Measurements from ENCODE around the gene AIF1L. TPM values are rescaled to one million over a fixed set of nuclear protein-coding genes. Genes with fewer than 3 reads are reported as not detected.

AIF1L gene
- total RNA-seq, 1 donor from 2014 or later, result 23.7 TPM

GRCh38 chr9:131165523-131165922 is 69.2 kb downstream of the AIF1L start:
- H2AFZ ChIP-seq (ENCODE audit: low read depth, low read length), result no peak overlapping the region
- DNase-seq (ENCODE audit: low read depth), result no peak
- FAIRE-seq, result peak; percentile 45
- H3K27me3 ChIP-seq (ENCODE audit: insufficient read depth, low read length), result no peaks in the 10 kb centered on the region
- no peak overlapping the region for H3K4me3 Mint-ChIP-seq (ENCODE audit: unreplicated experiment)
- peaks cover 24% of the 10 kb centered on the region for H4K20me1 ChIP-seq (ENCODE audit: insufficient read depth, low read length)
- H3K79me2 ChIP-seq (ENCODE audit: insufficient read depth, low read length), result peaks cover 17% of the 10 kb centered on the region
- H3K9ac ChIP-seq (ENCODE audit: low read length), result no peak overlapping the region
- no peaks in the 10 kb centered on the region for H3K9me3 Mint-ChIP-seq (ENCODE audit: unreplicated experiment)
- H3K27me3 Mint-ChIP-seq (ENCODE audit: low read depth, unreplicated experiment), result no peaks in the 10 kb centered on the region
- no peak overlapping the region for H3K4me2 ChIP-seq (ENCODE audit: low read length)
- H3K4me3 ChIP-seq (ENCODE audit: insufficient read depth, low read depth, low read length), result no peak overlapping the region
- no peak overlapping the region for H3K27ac ChIP-seq (ENCODE audit: low read depth, low read length)
- no peak for TF ChIP-seq CTCF (IDR thresholded peaks at IDR 0.05; ENCODE audit: insufficient read depth, low read depth, low read length)
- TF ChIP-seq EZH2 (IDR thresholded peaks at IDR 0.05; ENCODE audit: insufficient read depth, low read length), result no peak
- H3K9me3 ChIP-seq (ENCODE audit: insufficient read depth, low read depth, low read length), result no peaks in the 10 kb centered on the region
- peaks cover 41% of the 10 kb centered on the region for H3K36me3 ChIP-seq (ENCODE audit: insufficient read depth, low read length)
- peaks cover 10% of the 10 kb centered on the region for H3K4me1 Mint-ChIP-seq (ENCODE audit: low read depth, unreplicated experiment)
- H3K27ac Mint-ChIP-seq (ENCODE audit: unreplicated experiment), result no peak overlapping the region
- H3K4me1 ChIP-seq (ENCODE audit: insufficient read depth, low read length), result no peaks in the 10 kb centered on the region
- peaks cover 4% of the 10 kb centered on the region for H3K36me3 Mint-ChIP-seq (ENCODE audit: low read depth, unreplicated experiment)

GRCh38 chr9:131167146-131167692 is 70.9 kb downstream of the AIF1L start:
- peaks cover 21% of the 10 kb centered on the region for H4K20me1 ChIP-seq (ENCODE audit: insufficient read depth, low read length)
- no peak overlapping the region for H3K27ac ChIP-seq (ENCODE audit: low read depth, low read length)
- FAIRE-seq, result no peak
- H3K9ac ChIP-seq (ENCODE audit: low read length), result no peak overlapping the region
- no peaks in the 10 kb centered on the region for H3K27me3 Mint-ChIP-seq (ENCODE audit: low read depth, unreplicated experiment)
- no peak overlapping the region for H2AFZ ChIP-seq (ENCODE audit: low read depth, low read length)
- no peak overlapping the region for H3K27ac Mint-ChIP-seq (ENCODE audit: unreplicated experiment)
- H3K9me3 ChIP-seq (ENCODE audit: insufficient read depth, low read depth, low read length), result no peaks in the 10 kb centered on the region
- H3K36me3 Mint-ChIP-seq (ENCODE audit: low read depth, unreplicated experiment), result peaks cover 11% of the 10 kb centered on the region
- no peaks in the 10 kb centered on the region for H3K4me1 ChIP-seq (ENCODE audit: insufficient read depth, low read length)
- H3K4me2 ChIP-seq (ENCODE audit: low read length), result no peak overlapping the region
- TF ChIP-seq EZH2 (IDR thresholded peaks at IDR 0.05; ENCODE audit: insufficient read depth, low read length) (no peak), CTCF (IDR thresholded peaks at IDR 0.05; ENCODE audit: insufficient read depth, low read depth, low read length) (no peak)
- no peak overlapping the region for H3K4me3 Mint-ChIP-seq (ENCODE audit: unreplicated experiment)
- no peak overlapping the region for H3K4me3 ChIP-seq (ENCODE audit: insufficient read depth, low read depth, low read length)
- H3K36me3 ChIP-seq (ENCODE audit: insufficient read depth, low read length), result peaks cover 27% of the 10 kb centered on the region
- H3K79me2 ChIP-seq (ENCODE audit: insufficient read depth, low read length), result peaks cover 20% of the 10 kb centered on the region
- no peaks in the 10 kb centered on the region for H3K27me3 ChIP-seq (ENCODE audit: insufficient read depth, low read length)
- H3K4me1 Mint-ChIP-seq (ENCODE audit: low read depth, unreplicated experiment), result peaks cover 6% of the 10 kb centered on the region
- DNase-seq (ENCODE audit: low read depth), result no peak
- H3K9me3 Mint-ChIP-seq (ENCODE audit: unreplicated experiment), result no peaks in the 10 kb centered on the region

GRCh38 chr9:131167936-131168335 is 71.6 kb downstream of the AIF1L start:
- H3K79me2 ChIP-seq (ENCODE audit: insufficient read depth, low read length), result peaks cover 20% of the 10 kb centered on the region

More at GRCh38 chr9:131167936-131168335, 71.6 kb downstream of the AIF1L start:
- H2AFZ ChIP-seq (ENCODE audit: low read depth, low read length), result no peak overlapping the region
- Mint-ChIP-seq H3K9me3 (ENCODE audit: unreplicated experiment) (no peaks in the 10 kb centered on the region), H3K36me3 (ENCODE audit: low read depth, unreplicated experiment) (peaks cover 12% of the 10 kb centered on the region), H3K27me3 (ENCODE audit: low read depth, unreplicated experiment) (no peaks in the 10 kb centered on the region), H3K27ac (ENCODE audit: unreplicated experiment) (no peak overlapping the region), H3K4me3 (ENCODE audit: unreplicated experiment) (peak overlapping the region; percentile 14), H3K4me1 (ENCODE audit: low read depth, unreplicated experiment) (no peaks in the 10 kb centered on the region)
- H3K27ac ChIP-seq (ENCODE audit: low read depth, low read length), result no peak overlapping the region
- no peaks in the 10 kb centered on the region for H3K9me3 ChIP-seq (ENCODE audit: insufficient read depth, low read depth, low read length)
- peaks cover 21% of the 10 kb centered on the region for H4K20me1 ChIP-seq (ENCODE audit: insufficient read depth, low read length)
- no peaks in the 10 kb centered on the region for H3K4me1 ChIP-seq (ENCODE audit: insufficient read depth, low read length)
- no peak for DNase-seq (ENCODE audit: low read depth)
- no peaks in the 10 kb centered on the region for H3K27me3 ChIP-seq (ENCODE audit: insufficient read depth, low read length)
- no peak for TF ChIP-seq CTCF (IDR thresholded peaks at IDR 0.05; ENCODE audit: insufficient read depth, low read depth, low read length)
- TF ChIP-seq EZH2 (IDR thresholded peaks at IDR 0.05; ENCODE audit: insufficient read depth, low read length), result no peak
- no peak for FAIRE-seq
- no peak overlapping the region for H3K4me2 ChIP-seq (ENCODE audit: low read length)
- H3K4me3 ChIP-seq (ENCODE audit: insufficient read depth, low read depth, low read length), result no peak overlapping the region
- no peak overlapping the region for H3K9ac ChIP-seq (ENCODE audit: low read length)
- peaks cover 25% of the 10 kb centered on the region for H3K36me3 ChIP-seq (ENCODE audit: insufficient read depth, low read length)

All from astrocyte (in vitro differentiated cells and primary cell).